Measurements from ENCODE around the gene CSAD. TPM values are rescaled to one million over a fixed set of nuclear protein-coding genes. Genes with fewer than 3 reads are reported as not detected.

Gene CSAD
- total RNA-seq, 1 experiment from 2014 or later: 2.8 TPM

DNA sequence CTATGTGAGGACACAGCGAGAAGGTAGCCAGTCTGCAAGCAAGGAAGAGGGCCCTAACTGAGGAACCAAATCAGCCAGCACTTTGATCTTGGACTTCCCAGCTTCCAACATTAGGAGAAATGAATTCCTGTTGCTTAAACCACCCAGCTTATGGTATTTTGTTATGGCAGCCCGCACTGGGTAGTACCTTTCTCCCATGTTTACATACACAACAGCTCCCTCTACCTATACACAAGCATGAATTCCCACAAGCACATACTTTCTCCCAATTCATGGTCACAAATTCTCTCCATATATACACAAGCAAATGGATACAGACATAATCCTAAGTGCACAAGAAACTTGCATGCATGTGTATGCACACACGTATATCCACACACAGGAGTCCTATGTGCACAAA lies 19.0 kb upstream of the CSAD start:
- DNase-seq (ENCODE audit: low spot score): no peak

- DNase-seq (ENCODE audit: low spot score): no peak
Observed at GRCh38 chr12:53198486-53199110, 17.9 kb upstream of the CSAD start.

- DNase-seq (ENCODE audit: low spot score): no peak
Observed at GRCh38 chr12:53197011-53197640, 16.4 kb upstream of the CSAD start.

DNA sequence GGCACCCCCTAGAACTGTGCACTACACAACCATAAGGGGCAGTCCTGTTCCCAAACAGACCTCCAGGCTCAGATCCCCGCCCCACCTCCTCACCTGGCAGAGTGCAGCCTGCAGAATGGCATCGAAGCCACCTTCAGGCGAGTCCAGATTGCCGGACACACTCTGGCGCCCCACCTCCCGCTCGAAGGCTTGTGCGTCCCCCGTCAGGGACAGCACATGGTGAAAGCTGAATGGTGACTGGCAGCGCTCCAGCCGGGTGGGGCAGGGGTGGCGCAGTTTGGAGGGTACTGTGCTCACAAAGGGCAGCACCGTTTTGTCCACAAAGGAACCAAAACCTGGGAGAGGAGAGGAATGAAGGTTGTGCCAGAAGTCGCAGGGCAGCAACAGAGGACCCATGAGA lies 15.8 kb upstream of the CSAD start:
- DNase-seq (ENCODE audit: low spot score): no peak

DNA sequence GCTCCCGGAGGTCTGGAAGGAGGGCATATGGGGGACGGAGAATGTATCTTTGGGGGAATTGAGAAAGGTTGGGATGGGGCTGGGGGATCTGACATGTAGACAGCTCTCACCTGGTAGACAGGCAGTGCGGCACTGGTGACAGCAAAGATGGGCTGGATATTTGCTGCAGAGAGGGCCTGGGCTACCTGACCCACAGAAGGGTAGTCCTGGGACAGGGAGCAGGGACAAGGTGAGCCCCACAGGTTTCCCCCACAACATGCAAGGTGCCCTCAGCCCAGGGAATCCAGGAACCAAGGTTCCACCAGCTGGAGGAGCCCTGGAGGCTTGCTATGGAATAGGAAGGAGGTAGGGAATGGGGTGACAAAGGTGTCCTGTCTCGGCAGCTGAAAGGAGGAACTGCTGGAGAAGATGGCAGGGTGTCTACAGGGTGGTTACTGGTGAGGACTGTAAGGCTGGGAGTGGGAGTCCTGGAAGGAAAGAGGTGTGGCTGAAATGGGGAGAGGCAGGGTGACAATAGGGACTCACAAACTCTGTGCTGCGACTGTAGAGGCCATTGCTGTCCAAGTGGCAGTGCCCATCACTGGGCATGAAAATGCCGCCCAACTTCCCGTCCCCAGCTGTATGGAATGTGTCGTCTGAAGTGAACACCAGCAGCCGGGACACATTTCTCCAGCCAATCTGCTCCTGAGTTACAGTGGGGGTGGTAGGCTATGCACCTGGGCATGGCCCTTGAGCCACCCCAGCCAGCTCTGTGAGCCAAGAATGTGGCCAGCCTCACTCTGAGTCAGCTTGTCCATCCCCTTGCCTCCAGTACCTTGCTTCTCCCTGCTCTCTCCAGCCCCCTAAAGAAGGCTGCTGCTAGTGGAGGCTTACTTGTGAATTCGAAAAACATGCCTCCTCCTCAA lies 15.0 kb upstream of the CSAD start:
- no peak for DNase-seq (ENCODE audit: low spot score)

DNA sequence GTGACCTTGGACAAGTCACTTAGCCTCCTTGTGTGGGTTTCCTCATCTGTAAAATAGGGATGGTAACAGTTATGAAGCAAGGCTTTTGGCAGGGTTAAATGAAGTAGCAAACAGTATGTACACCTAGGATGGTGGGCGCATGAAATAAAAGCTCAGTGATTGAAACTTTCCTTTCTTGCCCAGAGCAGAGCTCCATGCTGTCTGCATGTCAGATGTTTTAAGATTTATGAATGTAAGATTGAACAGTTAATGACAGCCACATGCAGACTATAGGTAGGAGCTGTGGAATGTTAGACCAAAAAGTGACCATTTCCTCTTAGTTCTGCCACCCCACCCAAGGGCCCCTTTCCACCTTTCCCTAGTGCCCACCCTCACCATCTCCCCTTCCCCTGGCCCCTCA lies 14.2 kb upstream of the CSAD start:
- DNase-seq (ENCODE audit: low spot score): no peak

DNA sequence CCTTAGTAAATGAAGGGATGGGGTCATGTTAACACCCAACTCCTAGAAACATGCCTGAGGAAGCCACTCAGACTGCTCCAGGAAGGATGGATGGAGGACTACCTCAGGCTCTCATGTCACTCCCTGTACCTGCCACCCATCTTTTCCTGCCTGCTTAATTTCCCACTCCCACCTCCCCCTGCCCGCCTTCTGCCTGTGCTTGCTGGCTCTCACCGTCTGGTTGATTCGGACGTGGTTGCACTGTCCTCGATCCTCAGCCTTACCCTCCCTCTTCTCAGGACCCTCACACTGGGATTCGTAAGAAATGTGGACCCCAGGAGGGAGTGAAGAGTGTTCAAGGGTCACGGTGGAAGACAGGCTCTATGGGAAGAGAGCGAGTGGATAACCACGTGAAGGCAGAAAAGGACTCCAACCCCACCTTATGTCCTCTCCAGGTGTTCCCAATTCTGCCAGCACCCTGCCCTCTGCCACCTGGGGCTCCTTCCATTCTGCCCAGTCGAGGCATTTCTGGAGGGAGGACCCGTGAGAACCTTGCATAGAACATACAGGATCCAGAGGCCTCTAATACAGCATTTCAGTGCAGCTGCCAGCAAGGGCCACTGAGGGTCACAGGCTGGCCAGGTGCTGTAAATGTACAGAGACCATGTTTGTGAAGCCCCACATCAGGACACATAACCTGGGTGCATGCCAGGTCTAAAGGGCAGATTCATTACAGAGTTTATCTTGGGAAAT lies 13.4 kb upstream of the CSAD start:
- no peak for DNase-seq (ENCODE audit: low spot score)

DNA sequence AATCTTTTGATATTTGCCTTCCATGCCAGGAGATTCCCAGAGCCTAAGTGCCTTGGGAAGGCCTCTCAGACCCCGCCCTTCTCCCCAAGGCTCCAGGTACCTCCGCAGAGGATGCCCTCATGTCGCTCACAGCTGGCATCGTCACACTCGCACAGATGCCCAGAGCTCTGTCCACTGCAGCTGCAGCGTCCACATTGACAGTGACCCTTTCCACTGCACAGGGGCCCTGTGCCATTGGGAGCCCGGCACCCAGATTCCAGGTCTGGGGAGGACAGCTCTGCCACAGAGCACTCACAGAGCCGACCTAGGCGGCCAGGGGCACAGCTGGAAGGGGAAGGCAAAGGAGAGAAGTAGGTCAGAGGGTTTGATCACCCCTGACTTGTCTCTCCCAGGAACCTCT lies 12.3 kb upstream of the CSAD start:
- DNase-seq (ENCODE audit: low spot score): no peak

- no peak for DNase-seq (ENCODE audit: low spot score)
Observed at GRCh38 chr12:53192531-53193021, 11.9 kb upstream of the CSAD start.

DNA sequence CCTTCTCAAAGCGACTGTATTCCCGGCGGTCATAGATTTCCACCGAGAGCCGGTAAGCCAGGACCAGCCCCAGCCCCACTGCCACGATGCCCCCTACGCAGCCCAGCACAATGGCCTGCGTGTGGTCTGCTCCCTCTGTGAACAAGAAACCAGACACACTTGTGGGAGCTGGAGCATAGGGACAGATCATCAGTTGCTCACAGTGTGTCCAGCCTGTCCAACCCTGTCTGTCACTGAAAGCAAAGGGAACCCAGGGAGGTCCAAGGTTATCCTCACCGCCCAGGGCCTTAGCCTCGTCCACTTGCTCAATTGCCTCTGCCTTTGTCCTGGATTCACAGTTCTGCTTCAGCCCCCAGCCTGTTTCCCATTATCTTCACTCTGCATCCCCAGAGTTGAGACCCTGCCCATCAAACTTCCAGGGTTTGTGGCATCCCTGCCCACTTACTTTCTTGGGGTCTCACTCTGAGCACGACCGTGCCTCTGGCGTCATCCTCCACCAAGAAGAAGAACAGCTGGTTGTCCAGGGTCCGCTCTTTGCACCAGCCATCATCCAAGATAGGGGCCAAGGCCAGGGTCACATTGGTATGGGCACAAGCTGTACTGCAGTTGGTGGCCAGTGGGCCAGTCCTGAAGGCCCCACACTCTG lies 11.3 kb upstream of the CSAD start:
- no peak for DNase-seq (ENCODE audit: low spot score)

- DNase-seq (ENCODE audit: low spot score): no peak
Observed at GRCh38 chr12:53191096-53191884, 10.6 kb upstream of the CSAD start.

DNA sequence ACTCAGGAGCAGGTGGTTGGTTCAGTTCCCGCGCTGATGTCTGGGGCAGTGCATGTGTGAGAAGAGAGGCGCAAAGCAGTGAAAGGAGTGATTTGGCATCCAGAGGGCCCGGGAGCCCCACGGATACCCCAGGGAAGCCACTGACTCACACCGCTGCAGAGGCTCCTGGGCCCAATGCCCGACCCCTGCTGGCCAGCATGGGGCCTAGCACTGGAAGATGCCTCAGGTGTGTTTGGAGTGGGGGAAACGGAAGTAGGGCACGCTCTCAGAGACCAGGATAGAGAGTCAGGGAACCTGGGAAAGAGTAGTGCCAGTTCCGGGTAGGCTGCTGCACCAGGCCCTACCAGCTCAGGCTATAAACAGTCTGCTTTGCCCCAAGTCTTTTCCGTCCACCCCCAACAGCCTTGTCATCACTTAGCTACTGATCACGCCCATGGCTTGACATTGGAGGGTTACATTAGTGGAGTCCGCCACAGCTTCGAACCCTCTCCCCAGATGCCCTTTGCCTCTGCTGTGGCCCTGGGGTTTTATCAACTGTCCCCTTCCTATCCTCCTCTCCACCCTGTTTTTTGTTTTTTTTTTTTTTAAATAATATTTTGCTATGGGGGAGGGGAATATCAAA lies 9.5 kb upstream of the CSAD start:
- peak; percentile 36 for DNase-seq (ENCODE audit: low spot score)

- no peak for DNase-seq (ENCODE audit: low spot score)
Observed at GRCh38 chr12:53187145-53187899, 6.6 kb upstream of the CSAD start.

DNA sequence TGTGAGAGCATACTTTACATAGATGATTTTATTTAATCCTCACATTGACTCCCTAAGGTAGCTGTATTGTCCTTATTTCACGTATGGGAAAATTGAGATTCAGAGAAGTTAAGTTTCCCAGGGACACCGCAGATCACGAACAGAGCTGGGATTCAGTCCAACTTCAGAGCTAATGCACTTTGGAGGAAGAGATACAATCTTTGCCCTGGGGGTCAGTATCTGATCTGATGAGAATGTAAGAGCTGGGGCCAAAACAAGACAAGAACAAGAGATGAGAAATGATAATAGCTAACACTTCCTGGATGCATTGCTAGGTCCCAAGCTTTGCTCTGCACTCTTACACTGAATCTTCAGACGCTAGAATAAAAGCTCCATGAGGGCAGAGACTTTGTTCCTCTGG lies 6.0 kb upstream of the CSAD start:
- DNase-seq (ENCODE audit: low spot score): no peak

DNA sequence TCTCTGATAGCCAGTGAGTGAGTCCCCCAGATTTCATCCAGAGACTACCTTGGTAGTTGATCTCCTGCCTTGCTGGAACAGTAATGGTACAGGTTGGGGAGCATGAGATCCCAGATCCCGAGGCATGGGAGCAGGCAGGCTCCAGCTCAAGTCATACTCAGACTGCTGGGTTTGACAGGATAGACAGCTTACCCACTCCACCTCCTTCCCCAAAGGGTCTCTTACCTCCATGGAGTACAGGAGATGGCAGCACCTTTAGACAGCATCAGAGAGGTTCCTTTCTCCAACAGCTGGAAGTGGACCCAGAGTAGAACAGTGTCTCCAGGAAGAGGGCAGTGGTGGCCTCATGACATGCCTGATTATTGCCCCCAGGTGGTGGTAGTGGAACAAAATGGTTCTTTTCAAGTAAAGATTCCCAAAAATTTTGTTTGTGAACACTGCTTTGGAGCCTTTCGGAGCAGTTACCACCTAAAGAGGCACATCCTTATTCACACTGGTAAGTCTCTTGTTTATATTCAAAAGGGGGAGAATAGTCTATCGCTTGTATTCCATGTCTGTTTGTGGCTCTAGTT lies 4.9 kb upstream of the CSAD start:
- no peak for DNase-seq (ENCODE audit: low spot score)

GRCh38 chr12:53184828-53185227 lies 4.1 kb upstream of the CSAD start:
- no peak for DNase-seq (ENCODE audit: low spot score)

DNA sequence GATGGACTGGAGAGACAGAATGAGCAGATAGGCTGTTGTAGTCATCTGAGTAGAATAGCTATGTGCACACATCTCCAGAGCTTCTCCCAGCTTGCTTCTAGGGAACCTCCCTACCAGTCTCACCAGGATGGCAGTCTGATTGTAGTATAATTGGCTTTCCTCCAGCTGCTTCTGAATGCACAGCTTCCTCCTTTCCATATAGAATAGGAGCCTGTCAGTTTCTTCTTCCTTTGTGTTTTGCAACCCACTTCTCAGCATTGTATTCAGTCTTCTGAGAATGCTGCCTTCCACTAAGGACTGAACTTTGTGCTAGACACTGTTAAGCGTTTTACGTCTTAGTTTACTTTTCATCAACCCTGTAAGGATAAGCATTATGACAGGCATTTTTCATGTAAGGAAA lies 2.2 kb upstream of the CSAD start:
- DNase-seq (ENCODE audit: low spot score): no peak

DNA sequence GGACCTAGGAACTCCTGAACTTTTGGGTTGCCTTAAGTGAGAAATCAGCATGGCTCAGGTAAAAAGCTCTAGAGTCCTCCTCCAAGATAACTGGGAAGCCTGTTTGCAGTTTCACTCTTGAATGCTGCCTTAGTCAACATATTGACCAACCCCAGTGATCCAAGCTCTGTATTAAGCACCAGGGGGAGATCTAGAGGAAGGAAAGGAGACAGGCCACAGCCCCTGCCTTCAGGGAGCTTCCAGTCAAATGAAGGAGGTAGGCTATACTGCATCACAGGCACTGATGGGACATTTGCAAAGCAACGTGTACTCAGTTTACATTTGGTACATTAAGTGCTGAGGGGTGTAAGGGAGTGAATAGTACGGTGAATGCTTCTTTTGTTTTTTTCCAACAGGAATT lies 1.2 kb upstream of the CSAD start:
- DNase-seq (ENCODE audit: low spot score): no peak

Data from H4 (cell line).